IMR-90 (cell line): Measurements from ENCODE around the gene BDNF.

Experiments used
- BHLHE40 ChIP-seq: fragments of 150-350 bp; IDR thresholded peaks from 2 replicates; pipeline ENCODE4 v1.6.1; 2016; ENCODE audit warnings: mild to moderate bottlenecking, low read depth, low read length
- CEBPB ChIP-seq: IDR thresholded peaks from 2 replicates; pipeline ENCODE4 v1.6.1; 2012; ENCODE audit warnings: low read depth, low read length, improper control_type of control experiment
- CTCF ChIP-seq: conservative IDR thresholded peaks from 2 replicates; pipeline ENCODE4 v1.5.1; 2012; ENCODE audit warnings: mild to moderate bottlenecking, low read depth, low read length, improper control_type of control experiment
- ELK1 ChIP-seq: fragments of 150-350 bp; IDR thresholded peaks from 2 replicates; pipeline ENCODE4 v1.6.1; 2016; ENCODE audit warnings: low read depth, mild to moderate bottlenecking, low read length, moderate library complexity, borderline replicate concordance
- MAZ ChIP-seq: IDR thresholded peaks from 2 replicates; pipeline ENCODE4 v1.6.1; 2012; ENCODE audit warnings: low read depth, mild to moderate bottlenecking, low read length, improper control_type of control experiment, moderate library complexity, borderline replicate concordance
- NFE2L2 ChIP-seq: fragments of 150-350 bp; IDR thresholded peaks from 2 replicates; pipeline ENCODE4 v1.6.1; 2016; ENCODE audit warnings: low read depth, mild to moderate bottlenecking, low read length
- POLR2A ChIP-seq: IDR thresholded peaks from 2 replicates; pipeline ENCODE4 v1.6.1; 2012; ENCODE audit warnings: mild to moderate bottlenecking, low read depth, low read length
- RAD21 ChIP-seq: IDR thresholded peaks from 2 replicates; pipeline ENCODE4 v1.6.1; 2012; ENCODE audit warnings: low read length, improper control_type of control experiment
- RCOR1 ChIP-seq: IDR thresholded peaks from 2 replicates; pipeline ENCODE4 v1.6.1; 2012; ENCODE audit warnings: mild to moderate bottlenecking, low read length, improper control_type of control experiment; ENCODE audit not compliant: insufficient replicate concordance
- SMC3 ChIP-seq: fragments of 150-350 bp; IDR thresholded peaks from 2 replicates; pipeline ENCODE4 v1.6.1; 2016; ENCODE audit warnings: low read depth, mild to moderate bottlenecking, antibody characterized with exemption, low read length, moderate library complexity
- USF2 ChIP-seq: fragments of 150-350 bp; IDR thresholded peaks from 2 replicates; pipeline ENCODE4 v1.6.1; 2017; ENCODE audit warnings: mild to moderate bottlenecking, antibody characterized with exemption, low read length, low read depth

- TF ChIP-seq RAD21 (no peak), CTCF (no peak), POLR2A (no peak; the same call in 1 of the 2 replicates), CEBPB (no peak), MAZ (no peak), SMC3 (no peak), BHLHE40 (no peak), USF2 (no peak), RCOR1 (no peak), ELK1 (no peak), NFE2L2 (no peak)
Observed at GRCh38 chr11:27688076-27688475, 12.2 kb downstream of the BDNF start.
